ENCODE results near the gene EHMT1.
"Not testable (repeated sequence)": the region's sequence is repeated elsewhere in the genome, so short reads cannot be mapped to it uniquely, and the experiment has no call there.

EHMT1 gene

DNA sequence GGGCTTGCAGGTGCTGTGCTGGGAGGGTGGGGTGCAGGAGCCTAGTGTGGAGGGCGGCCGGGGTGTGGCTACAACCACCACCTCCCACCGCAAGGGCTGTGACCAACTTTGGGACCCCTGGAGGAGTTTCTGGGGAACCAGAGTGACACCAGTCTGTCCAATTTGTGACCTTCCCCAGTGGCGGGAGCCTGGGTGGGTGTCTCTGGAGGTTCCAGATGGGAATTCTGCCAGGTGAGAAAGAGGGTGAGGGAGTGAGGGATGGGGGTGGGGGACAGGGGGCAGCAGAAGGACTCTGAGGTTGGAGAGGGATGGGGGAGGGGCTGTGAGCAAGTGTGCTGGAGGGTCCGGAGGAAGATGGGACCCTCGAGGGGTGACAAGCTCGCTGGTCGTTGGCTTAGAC, 254.6 kb downstream of the EHMT1 start:
- DNase-seq (ENCODE audit: low read depth), result no peak

DNA sequence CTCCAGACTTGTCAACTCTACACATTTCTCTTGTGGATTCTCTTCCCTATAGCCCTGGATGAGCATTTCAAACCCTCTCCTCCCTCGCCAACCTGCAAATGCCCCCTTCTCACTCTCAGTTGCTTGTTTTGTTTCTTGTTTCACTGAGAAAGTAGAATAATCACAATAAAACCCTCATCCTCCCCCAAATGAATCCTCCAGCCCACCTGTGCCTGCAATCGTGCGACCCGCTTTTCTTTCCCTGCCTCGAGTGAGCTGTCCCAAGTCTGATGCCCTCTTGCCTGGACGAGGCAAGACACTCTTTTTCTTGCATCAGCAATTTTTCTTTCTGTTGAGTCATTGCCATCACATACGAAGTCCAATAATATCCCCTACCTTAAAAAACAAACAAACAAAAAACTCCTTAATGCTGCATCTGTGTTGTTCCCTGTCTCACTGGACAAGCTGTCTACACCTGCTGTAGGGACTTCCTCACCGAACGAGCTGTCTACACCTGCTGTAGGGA, 255.1 kb downstream of the EHMT1 start:
- no peak for DNase-seq (ENCODE audit: low read depth)

DNA sequence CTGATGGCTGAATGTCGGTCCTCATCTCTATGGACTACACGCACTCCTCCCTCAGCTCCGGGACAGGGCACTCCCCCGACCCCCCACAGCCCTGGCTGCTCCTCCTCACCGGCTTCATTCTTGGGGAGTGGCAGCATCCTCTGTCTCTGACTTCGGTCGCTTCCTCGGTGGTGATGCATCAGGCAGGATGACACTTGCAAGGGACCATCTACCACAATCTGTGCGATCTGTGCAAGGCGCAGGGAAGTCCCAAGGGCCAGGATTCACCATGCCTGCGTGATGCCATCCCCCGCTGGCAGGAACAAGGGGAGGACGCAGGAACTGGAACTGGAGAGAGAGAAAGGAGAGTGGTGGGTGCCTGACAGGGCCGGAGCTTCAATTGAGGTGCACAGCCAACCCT, 256.5 kb downstream of the EHMT1 start:
- no peak for DNase-seq (ENCODE audit: low read depth)

DNA sequence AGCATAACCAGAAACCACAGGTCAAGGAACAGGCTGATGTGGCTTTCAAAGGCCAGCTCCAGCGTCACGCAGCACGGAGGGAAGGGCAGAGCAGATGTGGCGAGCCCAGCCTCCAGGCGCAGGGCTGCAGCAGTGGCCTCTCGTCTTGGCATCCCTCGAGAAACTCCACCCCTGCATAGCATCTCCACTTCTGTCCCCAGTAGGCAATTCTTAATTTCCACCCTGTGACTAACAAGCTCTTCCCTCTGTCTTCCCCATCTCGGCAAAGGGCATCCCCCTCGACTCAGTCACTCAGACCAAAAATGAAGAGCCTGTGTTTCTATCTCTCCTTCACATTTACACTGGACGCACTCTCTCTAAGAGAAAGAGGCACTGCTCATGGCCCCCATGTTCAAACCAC, 257.0 kb downstream of the EHMT1 start:
- DNase-seq (ENCODE audit: low read depth), result no peak

DNA sequence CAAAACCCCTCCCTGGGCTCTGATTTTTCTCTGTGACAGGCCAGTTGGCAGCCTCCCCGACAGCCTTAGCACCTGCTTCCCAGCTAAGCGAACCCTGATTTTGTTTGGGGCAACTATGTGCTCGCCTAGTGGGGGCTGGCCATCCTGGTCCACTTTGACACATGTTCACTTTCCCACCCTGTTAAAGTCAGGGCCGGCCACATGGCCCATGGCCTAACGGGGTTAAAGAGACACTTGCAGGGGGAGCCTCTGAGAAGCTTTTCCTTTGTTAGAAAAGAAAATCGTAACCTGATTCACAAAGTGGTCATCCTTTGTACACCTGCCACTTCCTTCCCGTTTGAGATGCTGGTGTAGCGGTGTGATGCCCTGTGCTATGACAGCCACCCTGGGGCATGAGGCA, 257.5 kb downstream of the EHMT1 start:
- DNase-seq (ENCODE audit: low read depth), result no peak

DNA sequence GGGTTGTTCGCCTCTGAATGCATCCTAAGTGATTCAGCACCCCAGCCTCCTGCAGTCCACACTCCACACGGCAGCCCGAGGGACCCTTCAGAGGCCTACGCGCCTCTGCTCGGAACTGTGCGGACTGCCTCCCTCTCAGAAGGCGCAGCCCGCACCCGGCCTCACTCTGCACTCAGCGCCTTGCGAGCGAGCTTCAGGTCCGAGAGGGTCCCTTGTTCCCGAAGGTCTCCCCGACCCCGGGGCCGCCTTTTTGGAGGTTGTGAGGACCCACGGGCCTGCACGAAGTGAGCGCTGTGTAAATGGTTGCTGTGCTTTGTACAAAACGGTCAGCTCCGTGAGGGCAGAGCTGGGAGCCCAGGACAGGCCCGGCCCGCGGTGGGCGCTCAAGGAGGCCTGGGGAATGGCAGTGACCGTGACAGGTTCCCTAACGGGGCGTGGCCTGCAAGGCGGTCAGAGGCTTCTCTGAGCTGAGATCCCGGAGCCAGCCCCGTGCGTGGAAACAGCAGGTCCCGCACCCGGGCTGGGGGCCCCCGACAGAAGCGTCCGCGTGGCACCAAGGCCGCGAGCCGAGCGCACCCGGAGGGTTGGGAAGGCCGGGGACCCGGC, 258.1 kb downstream of the EHMT1 start:
- DNase-seq (ENCODE audit: low read depth), result no peak

DNA sequence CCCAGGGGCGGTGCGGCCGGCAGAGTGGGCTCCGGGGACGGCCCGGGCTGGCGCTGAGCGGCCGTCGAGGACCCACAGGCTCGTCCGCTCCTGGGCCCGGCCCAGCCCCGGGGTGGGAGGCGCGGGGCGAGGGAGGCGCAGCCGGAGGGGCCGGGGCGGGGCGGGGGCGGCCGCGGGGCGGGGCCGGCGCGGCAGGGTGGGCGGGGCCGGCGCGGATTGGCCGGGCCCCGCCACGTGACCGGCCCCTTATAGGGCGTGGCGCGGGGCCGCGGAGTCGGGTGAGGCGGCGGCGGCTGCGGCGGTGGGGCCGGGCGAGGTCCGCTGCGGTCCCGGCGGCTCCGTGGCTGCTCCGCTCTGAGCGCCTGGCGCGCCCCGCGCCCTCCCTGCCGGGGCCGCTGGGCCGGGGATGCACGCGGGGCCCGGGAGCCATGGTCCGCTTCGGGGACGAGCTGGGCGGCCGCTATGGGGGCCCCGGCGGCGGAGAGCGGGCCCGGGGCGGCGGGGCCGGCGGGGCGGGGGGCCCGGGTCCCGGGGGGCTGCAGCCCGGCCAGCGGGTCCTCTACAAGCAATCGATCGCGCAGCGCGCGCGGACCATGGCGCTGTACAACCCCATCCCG, 258.8 kb downstream of the EHMT1 start, which contains the start of gene CACNA1B:
Gene CACNA1B, plus strand, starts transcription at position 277 of the 617 bp plus-strand sequence. Its CDS starts 152 bp downstream, at position 429.
- DNase-seq (ENCODE audit: low read depth), result not testable (repeated sequence)

DNA sequence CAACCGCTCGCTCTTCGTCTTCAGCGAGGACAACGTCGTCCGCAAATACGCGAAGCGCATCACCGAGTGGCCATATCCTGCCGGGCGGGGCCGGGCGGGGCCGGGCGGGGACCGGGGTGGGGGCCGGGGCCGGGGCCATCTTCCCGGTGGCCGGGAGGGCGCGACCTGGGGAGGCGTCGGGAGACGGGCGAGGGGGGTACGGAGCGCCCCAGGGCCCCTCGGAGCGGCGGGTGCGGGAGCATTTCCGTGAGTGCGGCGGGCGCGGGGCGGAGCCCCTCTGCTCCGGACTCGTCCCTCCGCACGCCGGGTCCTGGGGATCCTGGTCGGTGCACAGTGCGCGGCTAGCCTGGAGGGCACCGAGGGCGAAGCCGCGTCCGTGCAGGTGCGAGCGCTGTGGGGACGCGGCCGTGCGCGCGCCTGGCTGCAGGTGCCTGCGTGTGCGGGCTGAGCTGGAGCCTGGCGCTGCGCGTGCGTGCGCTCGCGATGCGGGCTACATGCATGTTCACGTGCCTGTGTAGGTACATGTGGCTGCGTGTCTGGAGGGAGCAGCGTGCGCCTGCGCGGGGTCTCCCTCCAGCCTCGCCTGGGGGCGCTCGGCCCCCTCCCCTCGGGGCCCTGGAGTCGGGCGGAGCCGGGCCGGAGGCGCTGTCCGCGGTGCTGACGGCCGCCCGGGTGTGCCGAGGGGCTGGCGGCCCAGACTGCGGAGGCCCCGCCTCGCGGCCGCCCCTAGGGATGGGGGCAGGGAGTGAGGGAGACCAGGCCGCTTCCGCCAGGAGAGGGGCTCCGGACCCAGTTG, 259.5 kb downstream of the EHMT1 start:
- no peak for DNase-seq (ENCODE audit: low read depth)

DNA sequence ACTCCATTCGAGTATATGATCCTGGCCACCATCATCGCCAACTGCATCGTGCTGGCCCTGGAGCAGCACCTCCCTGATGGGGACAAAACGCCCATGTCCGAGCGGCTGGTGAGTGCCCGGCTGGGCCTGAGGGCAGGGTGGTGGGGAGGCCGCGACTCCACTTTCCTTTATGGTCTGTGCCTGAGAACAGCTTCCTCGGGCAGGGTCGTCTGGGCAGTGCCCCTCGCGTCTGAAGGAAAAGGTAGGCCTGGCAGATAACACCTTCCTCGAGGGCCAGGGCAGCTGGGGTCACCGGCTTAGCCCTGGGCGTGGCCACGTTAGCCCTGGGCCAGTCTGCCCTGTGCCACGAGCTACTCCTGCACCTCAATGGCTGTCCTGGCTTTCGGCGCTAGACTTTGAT, 260.2 kb downstream of the EHMT1 start:
- DNase-seq (ENCODE audit: low read depth), result no peak

DNA sequence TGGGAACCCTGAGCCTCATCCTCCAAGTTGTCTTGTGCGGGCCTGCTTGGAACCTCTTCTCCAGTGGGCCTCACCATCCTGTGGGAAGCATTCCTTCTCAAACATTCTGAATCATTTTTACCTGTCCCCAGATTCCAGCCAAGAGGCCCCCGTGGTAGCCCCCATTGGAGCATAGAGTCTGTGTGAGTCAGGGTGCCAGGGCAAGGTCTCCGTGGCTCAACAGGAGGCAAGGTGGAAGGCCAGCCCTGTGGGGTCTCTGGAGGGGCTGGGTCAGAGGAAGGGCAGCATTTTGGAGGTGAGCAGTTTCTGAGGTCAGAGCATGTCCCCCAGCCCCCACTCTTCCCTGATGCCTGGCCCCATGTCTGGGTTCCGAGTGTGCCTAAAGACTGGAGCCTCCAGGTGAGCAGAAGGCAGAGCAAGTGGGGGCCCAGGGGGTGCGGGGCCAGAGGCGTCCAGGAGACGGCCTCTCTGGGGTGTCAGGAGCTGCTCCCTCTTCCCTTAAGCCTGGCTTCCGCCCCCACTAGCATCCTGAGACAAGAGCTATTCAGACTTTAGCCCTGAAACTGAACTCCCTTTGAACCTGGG, 260.9 kb downstream of the EHMT1 start:
- no peak for DNase-seq (ENCODE audit: low read depth)

DNA sequence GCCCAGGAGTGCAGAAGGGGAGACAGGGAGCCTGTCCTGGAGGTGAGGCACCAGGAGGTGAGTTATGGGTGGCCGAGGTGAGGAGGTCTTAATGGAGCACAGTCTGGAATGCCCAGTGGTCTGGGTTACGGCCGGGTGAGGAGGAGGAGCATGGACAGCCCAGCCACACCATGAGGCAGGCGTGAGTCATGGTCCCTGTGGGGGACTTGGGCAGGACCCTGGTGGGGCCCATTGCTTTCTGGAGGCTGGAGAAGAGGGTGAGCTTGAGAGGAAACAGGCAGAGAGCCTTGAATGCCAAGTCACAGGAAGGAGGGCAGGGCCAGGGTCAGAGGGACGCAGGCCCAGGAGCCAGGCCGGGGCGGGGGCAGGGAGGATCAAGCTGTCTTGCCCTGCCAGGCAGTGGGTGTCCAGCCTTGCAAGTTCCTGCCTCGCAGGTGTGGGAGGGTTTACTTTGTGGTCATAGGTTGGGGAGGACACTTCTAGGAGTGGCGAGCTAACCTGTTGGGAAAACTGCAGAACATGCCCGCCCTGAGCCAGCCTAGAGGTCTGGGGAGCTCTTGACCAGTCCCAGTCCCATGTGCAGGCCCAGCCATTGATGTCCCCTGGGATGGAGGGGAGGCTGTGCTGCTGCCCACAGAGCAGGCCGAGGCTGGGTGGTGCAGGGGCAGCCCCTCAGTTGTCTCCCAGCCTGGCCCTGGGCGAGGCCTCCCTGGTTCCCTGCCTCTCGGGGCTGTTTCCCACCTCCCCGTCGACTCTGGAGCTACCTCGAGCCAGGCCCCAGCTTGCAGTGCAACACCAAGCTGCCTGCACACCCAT, 261.6 kb downstream of the EHMT1 start:
- DNase-seq (ENCODE audit: low read depth), result no peak

DNA sequence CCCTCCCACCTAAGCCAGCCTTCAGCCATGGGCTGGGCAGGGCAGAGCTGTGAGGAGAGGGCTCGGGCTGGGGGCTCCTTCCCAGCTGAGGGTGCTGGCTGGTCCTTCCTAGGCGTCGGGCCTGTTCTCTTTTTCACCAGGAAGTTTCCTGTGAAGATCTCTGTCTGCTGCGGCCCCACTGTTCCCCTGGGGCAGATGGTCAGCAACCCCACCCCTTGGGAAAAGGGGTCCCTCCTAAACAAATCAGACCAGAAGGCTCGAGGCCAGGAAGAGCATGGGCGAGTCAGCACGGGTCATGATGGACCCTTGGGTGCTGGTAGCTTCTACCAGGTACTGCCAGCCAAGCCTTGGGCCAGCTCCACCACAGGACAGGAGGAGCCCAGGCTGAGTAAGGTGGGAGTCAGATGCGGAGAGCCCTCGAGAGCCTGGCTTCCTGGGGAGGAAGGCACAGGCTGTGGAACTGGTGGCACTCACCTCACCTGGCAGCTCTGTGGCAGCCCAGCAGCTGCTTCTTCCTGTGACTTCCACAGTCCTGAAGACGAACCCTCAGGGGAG, 262.2 kb downstream of the EHMT1 start:
- no peak for DNase-seq (ENCODE audit: low read depth)

DNA sequence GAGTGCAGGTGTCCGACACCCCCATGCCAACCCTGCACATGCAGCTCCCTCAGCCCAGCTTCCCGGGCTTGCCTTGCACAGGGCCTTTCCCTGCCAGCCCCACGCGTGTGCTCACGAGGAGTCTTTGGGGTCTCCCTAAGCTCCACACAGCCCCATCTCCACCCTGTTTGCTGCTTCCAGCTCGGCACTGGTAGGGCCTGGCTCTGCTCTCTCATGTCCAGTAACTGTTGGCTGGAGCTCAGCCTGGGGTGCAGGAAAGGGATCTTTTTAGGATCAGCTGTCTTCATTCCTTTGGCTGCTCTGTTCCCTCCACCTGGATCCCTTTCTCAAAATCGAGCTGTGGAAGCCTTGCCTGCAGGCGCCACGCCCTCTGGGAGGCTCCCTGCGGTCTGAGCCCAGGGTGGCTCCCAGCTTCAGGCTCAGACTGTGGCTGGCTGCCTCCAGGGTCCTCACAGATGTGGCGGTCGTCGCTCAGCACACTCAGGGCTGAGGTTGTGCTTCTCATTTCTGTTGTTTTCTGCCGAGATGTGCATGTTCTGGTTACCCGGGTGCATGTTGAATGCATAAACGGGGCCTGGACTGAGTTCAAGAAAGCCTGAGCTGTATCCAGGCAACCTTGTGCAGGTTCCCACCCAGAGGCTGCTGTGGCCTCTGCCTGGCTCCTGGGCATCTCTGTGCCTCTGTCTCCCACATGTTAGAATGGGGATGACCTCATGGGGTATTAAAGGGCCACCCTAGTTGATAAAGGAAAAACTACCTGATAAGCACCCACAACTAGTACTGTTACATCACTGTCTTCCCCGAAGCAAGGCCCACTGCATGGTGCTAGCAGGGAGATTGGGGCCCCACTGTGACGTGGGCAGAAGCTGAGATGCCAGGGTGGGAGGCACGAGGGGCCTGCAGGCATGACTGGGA, 263.0 kb downstream of the EHMT1 start:
- DNase-seq (ENCODE audit: low read depth), result no peak

DNA sequence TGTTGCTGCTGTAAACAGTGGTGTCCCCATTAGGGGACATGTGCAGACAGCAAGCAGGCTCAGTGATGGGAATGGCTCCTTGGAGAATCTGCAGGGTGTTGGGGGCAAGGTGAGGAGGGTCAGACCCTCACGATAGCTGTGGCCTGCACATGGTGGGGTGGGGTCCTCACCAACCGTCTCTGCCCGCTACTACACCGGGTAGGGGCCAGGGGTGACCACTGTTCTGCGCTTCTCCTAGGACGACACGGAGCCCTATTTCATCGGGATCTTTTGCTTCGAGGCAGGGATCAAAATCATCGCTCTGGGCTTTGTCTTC, 263.7 kb downstream of the EHMT1 start:
- DNase-seq (ENCODE audit: low read depth), result no peak

DNA sequence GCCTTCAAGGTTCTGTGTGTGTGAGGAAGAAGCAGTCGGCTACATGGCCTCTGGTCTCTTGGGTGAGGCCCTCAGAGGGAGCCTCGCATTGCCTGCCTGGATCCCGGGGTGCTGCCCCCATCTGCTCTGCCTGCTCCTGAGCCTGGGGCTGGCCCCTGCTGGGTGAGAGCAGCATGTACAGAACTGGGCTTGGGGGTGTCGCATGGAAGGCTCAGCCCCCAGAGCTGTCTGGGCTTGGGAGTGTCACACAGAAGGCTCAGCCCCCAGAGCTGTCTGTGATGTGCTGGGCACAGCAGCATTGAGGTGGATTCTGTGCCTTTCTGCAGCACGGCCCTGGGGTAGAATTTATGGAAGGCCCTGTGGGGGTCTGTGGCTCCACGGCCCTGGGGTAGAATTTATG, 265.2 kb downstream of the EHMT1 start:
- DNase-seq (ENCODE audit: low read depth), result not testable (repeated sequence)

DNA sequence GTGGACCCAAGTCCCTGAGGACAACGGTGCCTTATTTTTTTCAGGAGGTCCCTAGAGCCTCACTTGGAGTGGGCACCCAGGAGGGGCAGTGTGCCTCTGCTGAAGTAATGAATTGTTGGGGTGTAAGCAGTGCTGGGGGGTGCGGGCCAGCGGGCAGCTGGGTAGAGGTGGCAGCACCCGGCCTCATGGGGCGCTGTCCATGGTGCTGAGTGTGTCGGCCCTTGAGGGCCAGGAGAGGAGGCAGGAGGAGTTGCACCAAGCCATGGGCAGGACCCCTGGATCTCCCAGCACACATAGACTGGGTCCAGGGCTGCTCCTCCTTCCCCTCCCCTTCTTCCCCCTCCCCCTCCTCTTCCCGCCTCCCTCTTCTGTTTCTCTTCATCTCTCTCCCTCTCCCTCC, 265.7 kb downstream of the EHMT1 start:
- not testable (repeated sequence) for DNase-seq (ENCODE audit: low read depth)

DNA sequence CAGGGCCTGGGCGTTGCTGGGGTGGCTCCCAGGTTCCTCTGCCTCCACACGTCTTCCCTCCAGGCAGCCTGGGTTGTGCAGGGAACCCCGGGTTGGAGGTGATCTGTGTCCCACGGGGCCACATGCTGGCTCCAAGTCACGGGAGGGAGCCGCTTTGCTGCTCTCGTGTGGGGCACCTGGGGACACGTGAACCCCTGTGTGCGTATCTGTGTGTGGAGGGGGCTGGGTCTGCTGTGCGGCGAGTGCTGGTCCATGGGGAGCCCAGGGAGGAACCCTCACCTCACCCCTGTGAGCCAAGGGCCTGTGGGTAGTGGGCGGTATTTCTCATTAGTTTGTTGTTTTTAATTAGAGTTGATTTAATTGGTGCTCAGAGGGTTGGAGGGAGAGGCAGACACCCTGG, 266.3 kb downstream of the EHMT1 start:
- DNase-seq (ENCODE audit: low read depth), result not testable (repeated sequence)
